Lower lobe of right lung (tissue), 2 donors: ENCODE measurements around the gene PCIF1. TPM values are rescaled to one million over a fixed set of nuclear protein-coding genes. Genes with fewer than 3 reads are reported as not detected.
A peak's percentile ranks its signal among the peaks of the same experiment; 100 is the strongest.
"Not testable (repeated sequence)": the region's sequence is repeated elsewhere in the genome, so short reads cannot be mapped to it uniquely, and the experiment has no call there.

Experiments
- ATAC-seq, 2 donors: fragments of 200-7000 bp; cut with Tn5 transposase; one replicate each; pipeline ENCODE4 v1.9.1; 2020 to 2022; ENCODE audit warnings: mild to moderate bottlenecking in 2 of 2, moderate library complexity in 2 of 2
- DNase-seq: peaks from one replicate; pipeline ENCODE4 v3.0.0-alpha.2; 2020
- H3K27ac ChIP-seq: fragments of 200-600 bp; one replicate; pipeline ENCODE4 v1.8.0; 2022
- H3K27me3 ChIP-seq: fragments of 200-600 bp; one replicate; pipeline ENCODE4 v1.8.0; 2022; ENCODE audit warnings: low read depth
- H3K36me3 ChIP-seq: fragments of 200-600 bp; one replicate; pipeline ENCODE4 v1.8.0; 2022; ENCODE audit warnings: mild to moderate bottlenecking
- H3K4me1 ChIP-seq: fragments of 200-600 bp; one replicate; pipeline ENCODE4 v1.8.0; 2022
- H3K4me3 ChIP-seq: fragments of 200-600 bp; one replicate; pipeline ENCODE4 v1.8.0; 2022; ENCODE audit warnings: mild to moderate bottlenecking
- H3K9me3 ChIP-seq: fragments of 200-600 bp; one replicate; pipeline ENCODE4 v1.8.0; 2022
- intact Hi-C: fragments of 100-400 bp; cut with DNase I; formaldehyde crosslinking; loops from one replicate; pipeline ENCODE4 v1.11.0; 2022
- total RNA-seq: library from RNA; stranded (reverse); fragmentation: NEBNext Ultra II Directional; extraction: Animal tissue kit (Norgen Biotek cat#: 25700); gene quantifications from one replicate; pipeline ENCODE4 v1.2.1, GENCODE V29; 2021
- TF ChIP-seq, protein P1 (sequence below): fragments of 200-600 bp; IDR thresholded peaks from one replicate; pipeline ENCODE4 v1.8.0; 2022; ENCODE audit warnings: antibody characterized with exemption, mild to moderate bottlenecking
- donor health status: DM: no; HTN: yes; CAD: no; lungs with severe emphysema.

PCIF1 gene
- total RNA-seq, 1 donor from 2014 or later = 34.7 TPM

DNA sequence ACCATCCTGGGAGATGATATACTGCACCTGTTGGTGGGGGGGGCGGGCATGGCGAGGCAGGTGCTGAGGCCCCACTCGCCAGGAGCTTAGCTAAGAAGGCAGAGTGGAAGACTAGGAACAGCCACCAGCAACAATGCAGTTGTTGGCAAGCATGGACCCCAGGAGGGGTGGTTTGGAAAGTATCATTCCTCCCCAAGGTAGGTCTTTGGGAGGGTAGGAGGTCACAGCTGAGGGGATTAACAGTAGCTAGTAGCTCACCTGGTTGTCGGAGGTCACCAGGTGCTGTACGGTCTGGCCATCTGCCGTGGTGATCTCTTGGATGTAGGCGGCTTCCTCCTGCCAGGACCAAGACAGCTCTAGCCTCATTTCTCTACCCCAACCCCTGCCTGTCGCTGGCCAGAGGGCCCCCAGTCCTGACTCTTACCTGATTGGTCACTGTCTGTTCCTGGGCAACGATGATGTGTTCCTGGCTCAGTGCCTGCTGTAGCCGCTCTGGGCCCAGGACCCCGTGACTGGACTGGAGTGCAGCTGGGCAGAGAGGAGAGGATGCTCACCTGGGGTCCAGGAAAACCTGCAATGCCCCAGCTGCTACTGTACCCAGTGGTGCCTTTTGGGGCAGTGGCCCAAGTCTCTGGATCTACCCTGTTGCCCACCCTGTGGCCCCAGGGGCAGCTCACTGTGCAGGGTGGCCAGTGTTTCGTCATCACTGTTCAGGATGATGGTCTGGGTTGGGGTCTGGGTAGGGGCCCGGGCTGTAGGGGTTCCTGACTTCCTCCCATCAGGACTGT, 15.3 kb downstream of the PCIF1 start:
- ATAC-seq (no peak), DNase-seq (no peak)
- Histone ChIP-seq H3K4me1 (peaks cover 17% of the 10 kb centered on the region), H3K36me3 (peaks cover 92% of the 10 kb centered on the region), H3K4me3 (no peak overlapping the region), H3K9me3 (no peaks in the 10 kb centered on the region), H3K27ac (no peak overlapping the region), H3K27me3 (no peaks in the 10 kb centered on the region)
- TF ChIP-seq, protein P1, sequence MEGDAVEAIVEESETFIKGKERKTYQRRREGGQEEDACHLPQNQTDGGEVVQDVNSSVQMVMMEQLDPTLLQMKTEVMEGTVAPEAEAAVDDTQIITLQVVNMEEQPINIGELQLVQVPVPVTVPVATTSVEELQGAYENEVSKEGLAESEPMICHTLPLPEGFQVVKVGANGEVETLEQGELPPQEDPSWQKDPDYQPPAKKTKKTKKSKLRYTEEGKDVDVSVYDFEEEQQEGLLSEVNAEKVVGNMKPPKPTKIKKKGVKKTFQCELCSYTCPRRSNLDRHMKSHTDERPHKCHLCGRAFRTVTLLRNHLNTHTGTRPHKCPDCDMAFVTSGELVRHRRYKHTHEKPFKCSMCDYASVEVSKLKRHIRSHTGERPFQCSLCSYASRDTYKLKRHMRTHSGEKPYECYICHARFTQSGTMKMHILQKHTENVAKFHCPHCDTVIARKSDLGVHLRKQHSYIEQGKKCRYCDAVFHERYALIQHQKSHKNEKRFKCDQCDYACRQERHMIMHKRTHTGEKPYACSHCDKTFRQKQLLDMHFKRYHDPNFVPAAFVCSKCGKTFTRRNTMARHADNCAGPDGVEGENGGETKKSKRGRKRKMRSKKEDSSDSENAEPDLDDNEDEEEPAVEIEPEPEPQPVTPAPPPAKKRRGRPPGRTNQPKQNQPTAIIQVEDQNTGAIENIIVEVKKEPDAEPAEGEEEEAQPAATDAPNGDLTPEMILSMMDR = no peak
- intact Hi-C loops = no loop called here

DNA sequence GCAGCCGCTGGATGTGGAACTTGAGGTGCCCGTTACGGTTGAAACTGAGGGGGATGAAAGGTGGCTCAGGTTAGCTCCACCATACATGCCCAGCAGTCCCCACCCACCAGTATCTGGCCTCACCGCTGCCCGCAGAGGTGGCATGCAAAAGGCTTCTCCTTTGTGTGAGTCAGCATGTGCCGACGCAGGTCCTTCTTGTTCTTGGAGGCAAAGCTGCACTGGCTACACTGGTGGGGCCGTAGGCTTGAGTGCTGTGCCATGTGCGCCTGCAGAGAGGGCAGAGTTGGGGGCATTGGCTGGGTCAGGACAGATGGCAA, 15.8 kb downstream of the PCIF1 start:
- Histone ChIP-seq H3K36me3 (peaks cover 87% of the 10 kb centered on the region), H3K27me3 (no peaks in the 10 kb centered on the region), H3K4me1 (peaks cover 17% of the 10 kb centered on the region), H3K9me3 (no peaks in the 10 kb centered on the region), H3K27ac (no peak overlapping the region), H3K4me3 (no peak overlapping the region)
- intact Hi-C loops = no loop called here
- TF ChIP-seq, protein P1 = no peak
- ATAC-seq (no peak), DNase-seq (no peak)

DNA sequence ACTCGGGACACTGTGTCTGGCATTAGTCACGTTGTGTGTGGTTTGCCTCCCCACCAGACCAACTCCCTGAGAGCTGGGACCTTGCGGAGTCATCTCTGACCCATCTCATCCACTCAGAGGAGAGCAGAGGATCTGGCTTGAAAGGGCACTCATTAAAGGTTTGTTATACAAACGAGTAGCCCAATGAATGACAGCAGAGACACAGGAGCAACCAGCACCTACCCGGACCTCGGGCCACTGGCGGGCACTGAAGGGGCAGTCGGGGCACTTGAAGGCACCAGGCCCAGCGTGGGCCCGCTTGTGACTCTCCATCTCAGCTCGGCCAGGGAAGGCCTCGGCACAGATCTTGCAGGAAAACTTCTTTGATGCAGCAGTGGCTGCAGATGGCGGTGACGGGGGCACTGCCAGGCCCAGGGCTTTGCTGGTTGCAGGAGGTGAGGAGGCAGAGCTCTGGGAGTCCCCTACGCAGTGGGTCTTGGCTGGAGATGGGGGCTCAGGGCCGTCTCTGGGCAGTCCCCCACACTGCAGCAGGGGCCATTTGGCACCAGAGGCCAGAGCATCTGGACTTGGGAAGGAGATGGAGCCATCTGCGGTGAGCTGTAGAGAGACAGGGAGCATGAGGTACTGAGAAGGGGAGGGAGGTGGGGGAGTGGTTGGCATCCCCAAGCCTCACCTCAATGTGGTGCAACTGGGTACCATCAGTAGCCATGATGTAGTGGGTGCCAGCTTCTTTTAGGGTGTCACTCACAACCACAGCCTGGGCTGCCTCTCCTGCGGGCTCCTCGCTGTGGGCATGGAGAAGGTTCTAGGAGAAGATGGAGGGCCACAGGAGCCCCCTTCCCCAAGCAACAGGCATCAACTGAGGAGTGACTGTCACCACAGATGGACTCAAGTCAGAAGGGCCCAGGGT, 17.7 kb downstream of the PCIF1 start:
- TF ChIP-seq, protein P1 = no peak
- intact Hi-C loops = no loop called here

DNA sequence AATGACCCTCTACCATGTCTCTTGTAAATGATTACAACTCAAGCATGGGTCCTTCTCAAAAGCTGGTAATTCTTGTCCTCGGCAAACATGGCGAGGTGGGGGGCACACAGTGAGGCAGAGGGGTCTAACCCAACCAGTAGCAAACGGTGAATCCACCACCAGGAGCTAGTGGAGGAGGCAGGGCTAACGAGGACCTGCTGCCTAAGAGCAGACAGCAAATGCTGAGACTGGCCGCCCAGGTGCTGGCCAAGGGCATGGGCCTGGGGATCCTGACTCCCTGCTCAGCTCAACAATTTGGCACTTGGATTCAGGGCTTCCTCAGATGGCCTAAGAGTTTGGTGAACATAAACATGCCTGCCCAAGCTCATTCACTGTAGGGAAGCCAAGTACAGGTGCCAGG, 18.4 kb downstream of the PCIF1 start:
- intact Hi-C loops = no loop called here
- no peak for DNase-seq
- Histone ChIP-seq H3K36me3 (peaks cover 87% of the 10 kb centered on the region), H3K27ac (no peak overlapping the region), H3K4me1 (no peaks in the 10 kb centered on the region), H3K9me3 (no peaks in the 10 kb centered on the region), H3K27me3 (no peaks in the 10 kb centered on the region), H3K4me3 (no peak overlapping the region)
- TF ChIP-seq, protein P1 = no peak
- ATAC-seq = no peak

More for the DNA sequence above, 17.7 kb downstream of the PCIF1 start:
- H3K27ac ChIP-seq = no peak overlapping the region
- no peak overlapping the region for H3K4me3 ChIP-seq
- no peaks in the 10 kb centered on the region for H3K9me3 ChIP-seq
- no peaks in the 10 kb centered on the region for H3K27me3 ChIP-seq
- H3K4me1 ChIP-seq = no peaks in the 10 kb centered on the region
- H3K36me3 ChIP-seq = peaks cover 87% of the 10 kb centered on the region
- DNase-seq (no peak), ATAC-seq (no peak)

DNA sequence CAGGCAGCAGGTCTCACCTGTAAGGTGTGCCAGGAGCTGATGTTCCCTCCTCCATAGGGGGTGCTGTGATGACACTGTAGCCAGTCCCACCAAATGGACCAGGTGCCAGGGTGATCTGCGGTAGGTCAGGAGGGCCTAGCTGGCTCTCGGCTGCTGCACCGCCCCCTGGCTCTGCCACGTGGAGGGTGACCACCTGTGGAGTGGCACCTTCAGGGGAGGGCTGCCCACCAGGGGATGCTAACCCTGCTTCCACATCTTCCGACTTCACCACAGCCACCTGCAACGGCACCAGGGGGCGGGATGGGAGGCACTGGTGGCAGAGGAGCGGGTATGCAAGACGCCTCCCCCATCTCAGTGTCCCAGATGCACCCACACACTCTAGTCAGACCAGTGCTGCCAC, 19.2 kb downstream of the PCIF1 start:
- H3K27ac ChIP-seq = no peak overlapping the region
- intact Hi-C loops = no loop called here

DNA sequence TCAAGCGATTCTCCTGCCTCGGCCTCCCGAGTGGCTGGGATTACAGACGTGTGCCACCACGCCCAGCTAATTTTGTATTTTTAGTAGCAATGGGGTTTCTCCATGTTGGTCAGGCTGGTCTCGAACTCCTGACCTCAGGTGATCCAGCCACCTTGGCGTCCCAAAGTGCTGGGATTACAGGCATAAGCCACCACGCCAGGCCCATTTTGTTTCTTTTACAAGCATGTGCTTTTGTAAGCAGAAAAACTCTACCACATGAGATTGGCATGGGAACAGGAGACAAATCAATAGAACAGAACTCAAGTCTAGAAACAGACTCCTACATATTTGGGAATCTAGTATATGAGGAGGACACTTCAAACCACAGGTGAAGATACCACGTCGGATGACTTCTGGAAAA, 21.8 kb downstream of the PCIF1 start:
- H3K27ac ChIP-seq, H3K27me3 ChIP-seq, H3K4me3 ChIP-seq, intact Hi-C loops, H3K9me3 ChIP-seq, H3K4me1 ChIP-seq, ATAC-seq: not testable (repeated sequence)
- peak; percentile 4 for DNase-seq
- H3K36me3 ChIP-seq = peaks cover 87% of the 10 kb centered on the region

More for the DNA sequence above, 19.2 kb downstream of the PCIF1 start:
- DNase-seq = peak; percentile 31
- Histone ChIP-seq H3K27me3 (no peaks in the 10 kb centered on the region), H3K9me3 (no peaks in the 10 kb centered on the region), H3K36me3 (peaks cover 87% of the 10 kb centered on the region), H3K4me3 (no peak overlapping the region), H3K4me1 (no peaks in the 10 kb centered on the region)
- ATAC-seq = no peak
- TF ChIP-seq, protein P1 = no peak
